ENCODE results near the gene TEX22.

The TEX22 gene

DNA sequence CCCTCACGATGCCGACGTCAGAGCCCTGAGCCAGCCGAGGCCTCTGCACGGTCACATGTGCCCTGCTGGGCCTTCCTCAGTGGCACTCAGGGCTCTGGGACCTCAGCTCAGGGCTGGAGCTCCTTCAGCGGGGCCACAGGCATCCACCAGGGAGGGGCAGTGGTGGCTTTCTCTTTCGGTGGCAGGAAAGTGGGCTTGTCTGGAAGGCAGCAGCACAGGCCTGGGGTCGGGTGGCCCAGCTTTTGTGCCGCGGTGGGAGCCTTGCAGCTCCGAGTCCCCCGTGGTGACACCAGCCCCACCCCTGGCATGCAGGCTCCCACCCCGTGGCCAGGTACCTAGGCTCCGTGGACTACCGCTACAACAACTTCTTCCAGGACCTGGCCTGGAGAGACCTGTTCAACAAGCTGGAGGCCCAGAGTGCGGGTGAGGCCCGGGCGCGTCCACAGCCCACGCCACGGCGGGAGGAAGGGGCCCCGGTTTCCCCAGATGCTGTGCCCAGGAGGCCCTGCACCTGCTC is 14.2 kb upstream of the TEX22 start:
- no peak for DNase-seq (ENCODE audit: low read depth in 3 of 3, low spot score in 1 of 3)

DNA sequence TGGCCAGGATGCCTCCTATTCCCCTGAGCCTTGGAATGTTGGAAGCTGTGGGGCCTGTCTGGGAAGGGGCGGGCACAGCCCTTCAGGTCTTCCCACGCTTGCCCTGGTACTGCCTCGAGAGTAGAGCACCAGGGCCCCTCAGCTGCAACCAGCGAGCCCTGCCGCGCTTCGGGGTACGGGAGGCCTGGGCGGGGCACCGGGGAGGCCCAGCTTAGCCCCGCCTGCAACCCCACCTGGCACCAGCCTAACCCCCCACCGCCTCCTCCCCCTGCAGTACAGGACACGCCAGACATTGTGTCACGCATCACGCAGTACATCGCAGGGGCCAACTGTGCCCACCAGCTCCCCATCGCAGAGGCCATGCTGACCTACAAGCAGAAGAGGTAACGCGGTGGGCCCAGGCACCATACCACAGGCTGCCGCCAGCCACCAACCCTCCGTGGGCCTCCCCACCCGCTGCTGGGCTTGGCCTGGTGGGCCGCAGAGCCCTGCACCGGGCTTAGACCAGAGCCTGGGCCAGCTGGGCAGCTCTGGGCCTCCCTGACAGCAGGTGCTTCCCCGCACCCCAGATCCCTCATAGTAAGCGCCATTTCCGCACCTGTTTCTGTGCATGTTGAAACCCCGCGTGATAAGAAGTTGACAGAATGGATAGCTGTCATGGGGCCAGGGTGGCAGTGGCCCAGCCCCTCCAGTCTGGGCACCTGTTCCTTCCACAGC is 13.6 kb upstream of the TEX22 start:
- DNase-seq (ENCODE audit: low read depth in 3 of 3, low spot score in 1 of 3), result no peak

DNA sequence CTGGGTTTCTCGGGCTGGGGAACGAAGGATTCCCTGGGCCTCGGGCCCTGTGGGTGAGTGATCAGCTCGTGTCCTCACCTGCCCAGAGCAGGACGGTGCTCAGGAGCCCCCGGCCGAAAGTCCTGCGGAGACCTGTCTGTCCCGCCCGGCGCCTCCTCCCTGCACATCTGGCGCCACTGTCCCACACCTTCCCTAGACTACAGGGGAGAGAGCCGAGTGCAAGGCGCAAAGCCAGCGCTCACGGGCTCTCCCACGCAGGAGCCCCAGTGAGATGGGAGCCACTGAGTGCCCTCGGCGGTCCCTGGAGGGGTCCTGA is 13.1 kb upstream of the TEX22 start:
- DNase-seq (ENCODE audit: low read depth in 3 of 3, low spot score in 1 of 3), result no peak

DNA sequence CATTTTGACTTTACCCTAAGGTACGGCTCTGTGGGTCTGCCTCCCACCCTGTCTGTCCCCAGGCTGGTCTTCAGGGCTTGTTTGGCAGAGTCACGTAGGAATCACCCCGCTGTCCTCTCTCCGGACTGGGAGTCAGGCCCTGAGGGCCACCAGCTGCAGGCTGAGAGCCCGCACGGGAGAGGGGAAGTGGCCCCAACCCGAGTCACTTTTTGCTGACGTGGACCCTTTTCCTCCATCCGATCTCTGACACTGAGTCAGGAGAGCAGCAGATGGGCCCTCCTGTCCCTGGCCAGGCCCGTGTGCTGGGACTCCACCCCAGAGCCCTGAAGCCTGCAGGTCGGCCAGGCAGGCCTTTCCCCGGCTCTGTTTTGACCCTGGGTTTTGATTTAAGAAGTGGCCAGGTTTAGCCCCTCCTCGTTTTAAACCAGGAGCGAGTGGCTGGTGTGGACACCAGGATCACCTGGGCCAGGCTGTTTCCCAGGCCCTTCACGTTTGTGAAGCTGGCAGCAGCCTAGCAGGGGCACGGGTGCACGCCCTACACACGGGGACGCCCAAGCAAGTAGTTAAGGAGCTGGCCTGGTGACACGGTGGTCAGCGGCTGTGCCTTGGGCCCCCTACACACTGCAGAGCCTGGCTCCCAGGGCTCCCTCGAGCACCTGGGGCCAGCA is 12.5 kb upstream of the TEX22 start:
- DNase-seq (ENCODE audit: low read depth in 3 of 3, low spot score in 1 of 3), result no peak

DNA sequence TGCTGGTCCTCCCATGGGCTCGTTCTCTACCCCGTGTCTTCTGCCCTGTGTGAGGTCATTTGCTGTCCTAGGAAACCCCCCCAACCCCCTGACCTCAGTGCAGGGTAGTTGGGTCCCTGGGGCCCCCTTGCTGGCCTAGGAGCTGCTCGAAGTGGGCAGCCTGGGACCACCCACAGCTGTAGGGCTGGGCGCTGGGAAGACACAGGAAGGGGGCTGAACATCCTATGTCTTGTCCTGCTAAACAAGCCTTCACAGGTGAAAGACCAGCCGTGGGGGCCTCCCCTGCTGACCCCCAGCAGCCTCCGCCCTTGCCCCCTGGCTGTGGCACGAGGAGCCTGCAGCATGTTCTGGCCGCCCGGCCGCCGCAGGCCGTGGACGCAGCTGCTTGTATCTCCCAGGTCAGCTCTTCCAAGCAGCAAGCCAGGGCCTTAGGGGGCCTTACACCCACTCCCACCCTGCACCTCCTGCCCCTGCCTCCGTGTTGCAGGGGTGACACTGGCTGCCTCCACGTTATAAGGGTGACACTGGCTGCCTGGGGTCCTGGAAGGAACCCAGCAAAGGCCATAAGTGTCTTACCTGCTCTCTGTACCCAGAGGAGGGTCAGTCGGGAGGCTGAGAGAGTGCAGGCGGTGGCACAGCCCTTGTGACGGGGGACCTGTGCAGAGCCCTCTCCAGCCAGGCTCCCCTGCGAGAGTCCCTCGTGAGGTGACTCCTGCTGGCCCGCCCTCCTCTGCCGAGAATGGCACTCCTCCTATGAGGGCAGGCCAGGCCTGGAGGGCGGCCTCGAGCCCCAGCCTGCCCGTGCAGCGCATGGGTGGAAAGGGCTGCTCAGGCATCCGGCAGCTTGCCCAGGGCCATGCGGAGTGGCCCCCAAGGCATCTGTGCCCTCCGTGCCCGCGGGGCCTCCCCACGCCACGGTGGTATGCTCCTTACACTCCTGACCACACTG is 11.5 kb upstream of the TEX22 start:
- DNase-seq (ENCODE audit: low read depth in 3 of 3, low spot score in 1 of 3), result no peak

DNA sequence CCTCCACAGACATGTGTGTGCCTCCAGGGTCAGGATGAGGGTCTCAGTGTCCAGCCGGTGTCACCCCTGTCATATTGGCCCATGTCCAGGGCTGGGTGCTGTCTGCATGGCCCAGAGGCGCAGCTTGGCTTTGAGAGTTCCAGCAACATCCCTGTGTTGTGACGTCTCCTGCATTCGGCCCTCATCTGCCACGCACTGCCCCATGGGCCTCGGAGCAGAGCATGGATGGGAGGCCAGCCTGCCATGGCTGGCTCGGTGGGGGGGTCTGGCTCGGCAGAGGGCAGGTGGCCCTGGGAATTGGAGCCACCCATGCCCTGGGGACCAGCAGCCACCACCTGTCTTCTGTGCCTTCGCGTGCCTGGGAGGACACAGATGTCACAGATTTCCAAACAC is 10.8 kb upstream of the TEX22 start:
- no peak for DNase-seq (ENCODE audit: low read depth in 3 of 3, low spot score in 1 of 3)

DNA sequence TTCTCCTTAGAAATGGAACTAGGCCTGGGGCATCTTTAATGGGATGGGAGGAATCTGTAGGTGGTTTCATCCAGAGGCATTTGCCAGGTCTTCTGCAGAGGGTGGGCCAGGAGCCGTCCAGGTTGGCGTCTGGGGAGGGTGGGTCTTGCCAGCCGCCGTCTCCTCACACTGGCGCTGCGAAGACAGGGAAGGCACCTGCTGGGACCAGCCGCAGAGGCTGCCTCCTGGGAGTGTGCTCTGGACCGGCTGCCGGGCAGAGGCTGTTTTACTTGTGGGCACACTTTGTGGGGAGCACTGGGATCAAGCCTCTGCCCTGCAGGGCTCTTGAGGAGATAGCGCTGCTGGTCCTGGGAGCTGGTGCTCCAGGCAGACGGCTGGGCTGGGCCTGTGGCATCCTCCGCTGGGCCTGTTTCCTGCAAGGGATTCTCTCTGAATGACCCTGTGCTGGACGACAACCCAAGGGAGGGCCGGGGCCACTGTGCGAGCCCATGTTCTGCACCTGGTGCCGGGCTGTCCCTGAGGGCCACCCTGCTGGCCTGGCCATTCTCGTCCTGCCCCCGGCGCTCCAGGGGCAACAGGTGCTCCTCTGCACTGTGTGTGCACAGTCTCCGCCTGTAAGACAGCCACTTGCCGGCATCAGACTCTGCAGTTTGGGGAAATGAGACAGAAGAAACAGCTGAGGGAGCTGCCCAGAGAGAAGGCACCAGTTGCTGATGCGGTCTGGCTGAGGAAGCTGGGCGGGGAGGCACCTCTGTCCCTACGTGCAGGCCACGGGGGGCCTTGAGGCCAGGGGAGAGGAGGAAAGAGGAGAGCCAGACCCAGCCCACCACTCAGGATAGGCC is 10.0 kb upstream of the TEX22 start:
- DNase-seq (ENCODE audit: low read depth in 3 of 3, low spot score in 1 of 3), result no peak

DNA sequence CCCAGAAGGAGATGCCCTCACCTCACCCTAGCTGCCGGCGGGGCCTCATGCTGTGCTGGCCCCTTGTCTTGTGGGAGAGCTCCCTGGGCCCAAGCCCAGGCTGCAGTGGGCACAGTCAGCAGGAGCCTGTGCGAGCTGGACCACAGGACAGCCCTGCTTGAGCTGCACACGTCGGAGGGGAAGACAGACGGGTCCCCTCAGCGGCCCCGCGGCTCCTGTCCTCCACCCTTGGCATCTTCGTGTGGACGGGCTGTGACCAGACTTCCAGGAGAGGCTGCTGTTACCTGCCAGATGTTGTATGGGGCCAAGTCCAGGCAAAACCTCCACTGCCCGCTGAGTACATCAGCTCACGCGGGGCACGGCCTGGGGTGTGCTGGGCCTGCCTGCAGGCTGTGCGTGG is 9.4 kb upstream of the TEX22 start:
- DNase-seq (ENCODE audit: low read depth in 3 of 3, low spot score in 1 of 3), result no peak

DNA sequence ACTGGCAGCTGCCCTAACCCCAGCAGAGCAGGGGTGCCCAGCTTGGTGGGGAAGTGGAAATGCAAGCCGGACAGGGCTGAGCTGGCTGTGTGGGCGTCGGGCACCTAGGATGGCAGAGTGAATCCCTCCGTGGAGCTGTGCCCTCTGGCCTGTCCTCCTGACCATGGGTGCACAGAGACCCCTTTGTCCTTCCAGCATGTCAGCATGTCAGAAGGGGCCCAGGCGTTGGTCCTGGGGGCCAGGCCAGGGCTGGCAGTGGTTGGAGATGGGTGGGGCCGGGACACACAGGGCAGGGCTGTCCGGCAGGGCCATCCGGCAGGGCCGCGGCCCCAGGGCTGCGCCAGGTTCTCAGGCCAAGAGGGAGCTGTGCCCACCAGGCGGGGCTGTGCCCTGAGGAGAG is 8.8 kb upstream of the TEX22 start:
- DNase-seq (ENCODE audit: low read depth in 3 of 3, low spot score in 1 of 3), result no peak

DNA sequence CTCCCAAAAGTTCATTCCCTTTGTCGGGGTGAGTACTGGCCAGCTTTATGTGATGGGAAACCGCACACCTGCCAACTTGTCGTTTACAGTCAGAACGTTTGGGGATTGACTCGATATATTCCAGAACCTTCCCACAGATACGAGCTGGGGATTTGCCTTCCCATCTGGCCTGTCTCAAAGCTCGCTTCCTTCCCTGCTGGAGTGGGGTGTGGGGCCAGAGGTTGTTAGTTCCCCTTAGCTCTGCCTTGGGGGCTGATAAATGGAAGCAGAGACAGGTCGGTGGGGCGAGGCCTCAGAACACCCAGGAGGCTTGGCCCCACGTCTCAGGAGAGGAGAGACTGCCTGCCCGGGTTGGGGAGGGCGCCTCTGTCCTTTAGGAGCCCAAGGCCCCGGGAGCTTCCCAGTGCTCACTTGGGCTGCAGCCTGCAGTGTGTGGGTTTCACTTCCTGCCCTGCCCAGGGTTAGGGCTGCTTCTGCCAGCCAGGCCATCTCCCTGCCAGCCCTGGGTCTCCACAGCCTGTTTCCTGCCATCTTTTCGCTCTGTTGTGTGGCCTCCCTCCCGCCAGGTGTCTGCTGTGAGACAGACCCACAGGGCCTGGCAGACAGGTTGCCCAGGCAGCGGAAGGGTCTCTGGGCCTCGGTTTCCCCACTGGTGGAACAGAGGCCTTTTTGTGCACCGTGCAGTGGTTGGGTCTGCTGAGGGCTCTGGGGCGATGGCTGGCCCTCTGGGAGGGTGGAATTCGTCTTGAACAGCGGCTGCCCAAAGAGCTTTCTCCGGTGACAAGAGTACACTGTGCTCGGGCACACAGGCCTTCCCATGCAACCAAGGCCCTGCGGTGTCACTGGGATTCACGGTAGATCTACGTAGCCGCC is 8.1 kb upstream of the TEX22 start:
- no peak for DNase-seq (ENCODE audit: low read depth in 3 of 3, low spot score in 1 of 3)

DNA sequence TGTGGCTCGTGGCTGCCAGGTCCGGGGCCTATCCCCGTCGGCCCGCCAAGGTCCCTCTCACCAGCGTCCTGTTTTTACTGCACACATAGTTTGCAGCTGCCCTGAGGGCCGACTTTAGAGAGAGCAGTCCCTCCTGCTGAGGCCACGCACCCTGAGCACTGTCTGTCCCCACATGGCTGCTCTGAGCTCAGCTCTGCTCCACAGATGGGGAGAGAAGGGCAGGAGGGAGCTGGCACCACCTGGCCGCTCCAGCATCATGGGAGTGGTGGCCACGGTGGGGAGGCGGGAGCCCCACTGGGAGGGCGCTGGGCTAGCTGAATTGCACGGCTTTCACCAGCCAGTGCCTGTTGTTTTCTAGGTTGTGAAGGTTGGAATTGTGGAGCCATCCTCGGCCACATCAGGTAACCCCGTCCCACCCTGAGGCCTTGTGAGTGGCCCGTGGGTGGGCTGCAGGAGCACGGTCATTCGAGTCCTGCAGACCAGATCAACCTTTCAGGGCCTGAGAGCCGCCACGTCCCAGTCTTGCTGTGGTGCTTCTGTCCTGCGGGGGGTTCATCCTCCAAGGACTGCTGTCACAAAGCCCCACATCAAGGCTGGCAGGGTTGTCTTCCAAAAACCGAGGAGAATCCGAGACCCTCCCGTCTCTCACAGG is 7.4 kb upstream of the TEX22 start:
- no peak for DNase-seq (ENCODE audit: low read depth in 3 of 3, low spot score in 1 of 3)

DNA sequence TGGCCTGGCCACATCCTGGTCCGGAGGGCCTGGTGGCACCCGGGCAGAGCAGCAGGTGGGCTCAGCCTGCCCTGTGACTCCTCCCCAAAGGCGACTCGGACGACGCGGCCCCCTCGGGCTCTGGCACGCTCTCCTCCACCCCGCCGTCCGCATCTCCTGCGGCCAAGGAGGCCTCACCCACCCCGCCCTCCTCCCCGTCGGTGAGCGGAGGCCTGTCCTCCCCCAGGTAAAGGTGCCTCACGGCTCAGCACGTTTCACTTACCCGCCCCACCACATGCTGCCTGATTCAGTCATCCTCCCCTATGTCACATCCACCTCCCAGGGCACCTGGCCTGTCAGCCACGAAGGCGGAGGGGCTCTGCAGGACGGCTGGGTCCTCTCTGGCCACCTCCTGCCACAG is 6.8 kb upstream of the TEX22 start:
- DNase-seq (ENCODE audit: low read depth in 3 of 3, low spot score in 1 of 3), result no peak

DNA sequence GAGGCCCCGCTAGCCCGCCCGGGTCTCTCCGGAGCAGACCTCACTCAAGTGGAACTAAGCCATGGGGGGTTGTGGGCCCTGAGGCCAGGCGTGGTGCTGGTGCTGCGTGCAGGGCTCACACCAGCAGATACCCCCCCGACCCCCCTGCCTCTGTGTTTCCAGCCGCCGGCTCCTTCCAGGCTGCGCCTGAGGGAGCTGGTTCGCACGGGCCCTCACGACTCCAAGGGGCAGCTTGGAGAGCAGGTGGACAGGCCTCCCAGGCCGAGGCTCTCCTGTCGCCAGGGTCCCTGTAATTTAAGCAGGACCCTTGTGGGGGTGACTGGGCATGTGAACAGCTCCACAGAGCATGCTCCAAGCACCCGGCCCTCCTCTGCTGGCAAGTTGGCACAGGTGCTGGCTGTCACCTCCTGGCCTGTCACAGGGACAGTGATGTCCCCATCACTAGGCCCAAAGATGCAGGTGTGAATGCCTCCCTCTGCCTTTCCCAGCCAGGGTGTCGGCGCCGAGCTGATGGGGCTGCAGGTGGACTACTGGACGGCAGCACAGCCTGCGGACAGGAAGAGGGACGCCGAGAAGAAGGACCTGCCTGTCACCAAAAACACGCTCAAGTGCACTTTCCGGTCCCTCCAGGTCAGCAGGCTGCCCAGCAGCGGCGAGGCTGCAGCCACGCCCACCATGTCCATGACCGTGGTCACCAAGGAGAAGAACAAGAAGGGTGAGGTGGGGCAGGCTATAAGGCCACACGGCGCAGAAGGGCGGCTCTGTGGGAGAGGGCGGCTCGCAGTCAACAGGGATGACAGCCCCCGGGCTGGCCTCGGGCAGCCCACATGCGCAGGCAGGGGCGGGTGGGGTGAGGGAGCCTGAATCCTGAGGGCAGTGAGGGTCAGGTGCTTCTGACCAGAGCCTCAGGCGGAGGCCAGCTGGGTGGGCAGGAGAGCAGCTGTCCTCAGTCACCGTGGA is 5.9 kb upstream of the TEX22 start:
- DNase-seq (ENCODE audit: low read depth in 3 of 3, low spot score in 1 of 3), result no peak

DNA sequence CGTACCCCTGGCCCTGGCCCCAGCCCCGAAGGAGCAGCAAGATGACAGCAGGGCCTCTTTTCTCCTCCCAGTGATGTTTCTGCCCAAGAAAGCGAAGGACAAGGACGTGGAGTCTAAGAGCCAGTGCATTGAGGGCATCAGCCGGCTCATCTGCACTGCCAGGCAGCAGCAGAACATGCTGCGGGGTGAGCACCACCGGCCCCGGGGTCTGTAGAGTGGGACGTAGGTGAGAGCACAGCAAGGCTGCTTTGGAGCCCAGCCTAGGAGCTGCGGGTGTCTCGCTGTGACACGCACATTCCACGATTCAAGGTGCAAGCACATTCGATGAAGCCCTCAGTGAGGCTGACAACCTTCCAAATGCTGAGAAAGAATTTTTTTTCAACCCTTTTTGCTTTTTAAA is 5.2 kb upstream of the TEX22 start:
- DNase-seq (ENCODE audit: low read depth in 3 of 3, low spot score in 1 of 3), result no peak

DNA sequence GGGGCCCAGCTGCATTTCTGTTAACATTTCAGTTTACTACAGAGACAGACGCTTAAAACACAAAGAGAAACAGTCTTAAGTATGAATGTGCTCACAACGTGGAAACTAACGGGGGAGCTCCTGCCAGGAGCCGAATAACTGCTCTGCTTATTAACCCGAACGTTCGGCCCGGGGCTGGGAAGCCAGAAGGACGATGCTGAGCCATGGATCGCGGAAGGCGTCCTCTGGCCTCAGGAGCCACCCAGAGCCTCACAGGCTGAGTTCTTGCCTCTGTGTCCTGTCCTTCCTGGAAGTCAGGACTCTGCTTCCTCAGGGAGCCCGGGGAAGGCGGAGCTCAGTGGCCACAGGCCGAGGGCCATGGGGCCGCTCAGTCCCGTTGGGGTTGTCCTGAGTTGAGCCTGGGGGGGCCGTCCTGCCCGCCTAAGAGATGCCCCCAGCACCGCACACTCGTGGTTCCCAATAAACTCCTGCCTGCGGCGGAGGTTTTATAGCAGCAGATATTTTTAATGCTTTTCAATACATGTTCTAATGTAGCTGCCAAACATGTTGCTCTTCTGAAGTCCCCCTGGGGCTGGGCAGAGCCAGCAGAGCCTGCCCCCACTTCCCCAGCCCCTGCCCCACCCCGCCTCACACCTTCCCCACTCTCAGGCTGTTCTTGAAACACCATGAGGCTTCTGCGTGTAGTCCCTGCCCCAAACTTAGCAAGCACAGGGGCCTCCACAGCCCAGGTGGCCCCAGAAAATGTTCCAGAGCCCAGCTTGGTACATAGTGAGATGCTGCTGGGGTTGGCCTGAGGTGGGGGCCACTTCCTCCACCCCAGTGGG is 3.4 kb upstream of the TEX22 start:
- DNase-seq (ENCODE audit: low read depth in 3 of 3, low spot score in 1 of 3), result no peak

DNA sequence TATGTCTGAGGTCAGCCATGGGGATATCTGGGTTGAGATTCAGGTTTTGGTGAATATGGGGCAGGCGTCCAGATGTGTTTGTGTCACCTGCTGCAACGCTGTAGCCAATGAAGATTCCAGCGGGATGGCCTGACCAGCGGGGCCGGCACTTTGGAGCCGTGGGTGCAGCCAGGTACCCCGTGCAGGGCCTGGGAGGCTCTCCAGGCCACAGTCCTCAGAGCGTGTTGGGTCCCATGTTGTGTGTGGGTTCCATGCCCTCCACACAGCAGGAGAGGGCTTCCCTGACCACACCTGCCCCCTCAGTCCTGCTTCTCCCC is 2.8 kb upstream of the TEX22 start:
- DNase-seq (ENCODE audit: low read depth in 3 of 3, low spot score in 1 of 3), result no peak

DNA sequence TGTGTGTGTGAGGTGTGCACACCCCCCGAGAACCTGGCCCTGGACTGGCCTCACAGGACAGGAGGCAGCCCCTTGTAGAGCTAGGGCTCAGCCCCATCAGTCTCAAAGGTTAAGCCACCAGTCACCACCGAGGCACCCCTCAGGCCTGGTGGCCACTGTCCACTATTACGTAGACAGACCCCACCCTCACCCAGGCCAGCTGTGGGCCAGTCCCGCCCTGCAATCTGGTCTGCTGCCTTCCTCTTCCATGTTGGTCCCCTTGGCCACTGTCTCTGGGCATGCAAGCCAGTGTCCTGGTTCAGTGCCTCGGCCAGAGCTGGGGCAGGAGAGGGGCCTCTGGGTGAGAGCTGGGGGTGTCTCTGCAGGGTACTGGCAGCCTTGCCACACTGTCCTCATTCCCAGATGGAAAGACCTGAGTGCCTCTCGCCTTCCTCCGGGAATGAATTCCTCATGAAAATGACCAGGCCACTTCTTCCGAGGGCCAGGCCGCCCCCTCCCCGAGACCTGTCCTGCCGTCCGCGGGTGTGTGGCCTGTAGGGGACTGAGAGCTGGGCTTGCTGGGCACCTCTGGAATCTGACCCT is 897 bp upstream of the TEX22 start:
- DNase-seq (ENCODE audit: low read depth in 3 of 3, low spot score in 1 of 3), result no peak

Data from stimulated activated CD4-positive, alpha-beta T cell treated with anti-CD3 and anti-CD28 coated beads, TNF-alpha, amount 100 ng/mL, for 1 hour (primary cell).